Measurements from ENCODE around the gene PFKFB2.

Gene PFKFB2

DNA sequence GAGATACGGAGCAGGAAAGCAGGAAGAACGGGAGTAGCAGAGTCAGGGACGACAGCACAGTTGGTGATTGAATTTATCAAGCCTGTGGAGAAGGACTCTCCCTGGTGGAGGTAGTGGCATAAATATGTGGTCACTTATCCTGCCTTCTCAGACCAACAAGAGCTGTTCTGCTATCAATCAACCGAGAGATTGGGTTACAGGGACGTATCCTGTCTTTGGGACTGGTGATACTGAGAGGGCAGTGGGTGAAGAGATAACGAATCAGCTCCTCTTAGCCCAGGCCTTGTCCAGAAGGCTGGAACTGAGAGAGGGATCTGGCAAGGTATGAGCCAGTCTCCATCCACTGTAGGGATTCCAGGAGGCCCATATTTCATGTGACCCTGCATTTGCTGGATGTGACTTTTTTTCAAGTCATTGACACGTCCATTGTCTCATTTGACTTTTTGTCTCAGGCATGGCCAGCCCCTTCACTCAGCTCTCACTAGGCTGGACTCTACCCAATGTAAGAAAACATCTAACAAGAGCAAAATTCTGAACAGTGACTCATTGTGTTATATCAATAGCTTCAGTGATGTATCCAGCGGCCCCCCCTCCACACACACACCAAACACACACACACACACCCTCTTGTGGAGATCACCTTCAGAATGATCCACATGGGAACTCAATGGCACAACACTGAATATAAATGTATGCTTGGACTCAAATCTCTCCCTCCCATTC is 31.8 kb upstream of the PFKFB2 start:
- TF ChIP-seq, protein P1, sequence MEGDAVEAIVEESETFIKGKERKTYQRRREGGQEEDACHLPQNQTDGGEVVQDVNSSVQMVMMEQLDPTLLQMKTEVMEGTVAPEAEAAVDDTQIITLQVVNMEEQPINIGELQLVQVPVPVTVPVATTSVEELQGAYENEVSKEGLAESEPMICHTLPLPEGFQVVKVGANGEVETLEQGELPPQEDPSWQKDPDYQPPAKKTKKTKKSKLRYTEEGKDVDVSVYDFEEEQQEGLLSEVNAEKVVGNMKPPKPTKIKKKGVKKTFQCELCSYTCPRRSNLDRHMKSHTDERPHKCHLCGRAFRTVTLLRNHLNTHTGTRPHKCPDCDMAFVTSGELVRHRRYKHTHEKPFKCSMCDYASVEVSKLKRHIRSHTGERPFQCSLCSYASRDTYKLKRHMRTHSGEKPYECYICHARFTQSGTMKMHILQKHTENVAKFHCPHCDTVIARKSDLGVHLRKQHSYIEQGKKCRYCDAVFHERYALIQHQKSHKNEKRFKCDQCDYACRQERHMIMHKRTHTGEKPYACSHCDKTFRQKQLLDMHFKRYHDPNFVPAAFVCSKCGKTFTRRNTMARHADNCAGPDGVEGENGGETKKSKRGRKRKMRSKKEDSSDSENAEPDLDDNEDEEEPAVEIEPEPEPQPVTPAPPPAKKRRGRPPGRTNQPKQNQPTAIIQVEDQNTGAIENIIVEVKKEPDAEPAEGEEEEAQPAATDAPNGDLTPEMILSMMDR (IDR thresholded peaks at IDR 0.05; ENCODE audit: borderline replicate concordance, control extremely low read depth, extremely low read depth, insufficient read depth, missing control alignments) = no peak
- DNase-seq (ENCODE audit: low spot score) = no peak
- in situ Hi-C loops (cut with MboI; ENCODE audit: low sequenced_read_pairs, unreplicated experiment) = no loop called here

DNA sequence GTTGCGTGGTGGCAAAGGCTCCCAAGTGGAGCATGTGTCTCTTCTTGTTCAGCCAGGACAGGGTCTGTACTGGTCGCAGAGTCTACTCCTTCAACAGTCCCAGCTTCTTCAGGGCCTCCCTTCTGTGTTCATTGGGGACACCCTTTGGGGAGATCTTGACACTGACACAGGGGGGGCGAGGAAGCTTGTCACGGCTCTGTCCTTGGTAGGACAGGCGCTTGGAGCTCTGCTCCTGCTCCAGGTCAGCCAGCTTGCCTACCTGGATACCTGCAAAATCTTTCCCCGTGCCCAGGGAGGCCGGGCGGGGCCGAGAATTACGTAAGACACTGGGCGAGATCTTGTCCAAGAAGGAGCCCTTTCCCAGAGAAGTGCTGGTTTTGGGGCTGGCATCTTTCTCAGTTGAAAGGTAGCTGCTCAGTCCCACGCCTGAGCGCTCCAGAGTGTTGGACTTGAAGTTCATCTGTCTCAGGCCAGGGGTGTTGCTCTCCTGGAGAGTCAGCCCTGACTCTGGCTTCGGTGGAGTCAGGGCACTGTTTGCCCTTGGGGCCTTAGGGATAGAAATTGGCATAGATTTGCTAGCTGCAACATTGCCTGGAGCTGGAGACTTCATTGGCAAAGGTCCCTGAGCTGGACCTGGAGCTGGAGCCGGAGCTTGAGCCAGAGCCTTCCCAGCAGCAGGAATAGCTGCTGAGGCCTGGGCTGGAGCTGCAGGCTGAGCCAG is 31.0 kb upstream of the PFKFB2 start:
- in situ Hi-C loops (cut with MboI; ENCODE audit: low sequenced_read_pairs, unreplicated experiment) = no loop called here
- TF ChIP-seq, protein P1 (IDR thresholded peaks at IDR 0.05; ENCODE audit: borderline replicate concordance, control extremely low read depth, extremely low read depth, insufficient read depth, missing control alignments) = no peak
- DNase-seq (ENCODE audit: low spot score) = no peak

DNA sequence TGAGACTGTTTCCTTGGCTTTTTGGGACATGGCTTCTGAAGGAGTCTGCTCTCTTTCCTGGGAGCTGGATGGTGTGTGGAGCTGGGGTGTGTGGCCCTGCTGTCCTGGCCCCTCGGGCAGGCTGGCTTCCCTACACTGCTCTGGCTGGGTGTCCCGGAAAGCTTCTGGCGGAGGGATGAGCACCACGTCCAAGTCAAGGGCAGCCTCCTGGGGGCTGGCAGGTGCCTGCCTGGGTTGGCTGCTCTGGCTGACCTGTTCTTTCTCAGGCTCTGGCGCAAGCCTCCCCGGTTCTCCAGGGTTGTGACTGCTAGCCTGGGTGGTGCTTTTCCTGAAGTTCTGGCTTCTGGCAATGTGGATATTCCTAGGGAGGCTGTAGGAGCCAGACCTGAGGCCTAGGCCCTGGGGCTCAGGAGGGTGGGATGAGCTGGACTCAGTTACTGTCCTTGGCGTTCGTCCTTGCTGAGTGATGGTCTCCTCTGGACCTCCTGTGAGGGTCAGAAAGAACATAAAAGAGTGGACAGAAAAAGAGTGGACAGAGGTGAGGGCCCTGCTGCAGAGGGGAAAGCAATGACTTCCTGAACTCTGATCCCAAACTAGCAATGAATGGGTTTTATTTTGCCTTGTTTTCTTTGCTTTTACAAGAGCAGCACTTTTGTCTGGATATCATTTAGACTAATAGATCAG is 29.9 kb upstream of the PFKFB2 start:
- DNase-seq (ENCODE audit: low spot score) = no peak
- in situ Hi-C loops (cut with MboI; ENCODE audit: low sequenced_read_pairs, unreplicated experiment) = no loop called here
- TF ChIP-seq, protein P1 (IDR thresholded peaks at IDR 0.05; ENCODE audit: borderline replicate concordance, control extremely low read depth, extremely low read depth, insufficient read depth, missing control alignments) = no peak

DNA sequence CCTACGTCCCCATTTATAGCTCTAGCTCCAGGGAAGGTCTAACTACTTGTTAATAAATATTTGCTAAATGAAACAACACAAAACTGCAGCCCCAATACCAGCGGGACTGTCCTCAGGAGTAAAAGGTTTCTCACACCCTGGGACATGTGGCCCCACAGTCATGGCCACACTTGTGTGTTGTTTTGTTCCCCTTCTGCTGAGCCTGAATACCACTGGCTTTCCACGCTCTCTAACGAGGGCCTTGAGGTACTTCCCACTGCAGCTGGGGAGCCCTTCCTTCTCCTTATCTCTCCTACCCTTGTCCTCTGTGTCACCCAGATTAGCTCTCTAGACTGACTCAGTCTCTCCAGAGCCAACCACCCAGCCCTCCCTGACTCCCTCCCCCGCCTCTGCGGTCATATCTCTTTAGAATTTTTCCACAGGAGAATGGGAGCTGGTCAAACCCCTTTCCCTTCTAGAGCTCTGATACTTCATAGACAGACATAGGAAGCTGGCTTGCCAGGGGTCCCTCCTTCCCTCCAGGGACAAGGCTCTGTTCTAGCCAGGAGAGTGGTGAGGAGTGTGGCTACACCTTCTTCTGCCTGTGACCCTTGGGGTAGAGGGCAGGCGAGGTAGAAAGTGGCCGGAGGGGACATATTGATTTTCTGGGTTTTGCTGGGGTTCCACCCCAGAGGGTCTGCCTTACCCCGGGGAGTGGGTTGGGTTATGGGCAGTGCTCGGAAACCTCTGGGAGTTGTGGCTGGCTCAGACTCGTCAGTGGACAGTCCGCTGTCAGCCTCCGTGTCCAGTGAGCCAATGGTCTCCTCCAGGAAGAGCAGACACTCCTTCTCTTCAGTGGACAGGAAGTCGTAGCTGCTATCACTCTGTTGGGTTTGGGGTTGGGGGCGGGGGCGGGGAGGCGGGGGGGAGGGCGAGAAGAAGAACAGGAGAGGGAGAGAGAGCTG is 28.6 kb upstream of the PFKFB2 start:
- no peak for DNase-seq (ENCODE audit: low spot score)
- in situ Hi-C loops (cut with MboI; ENCODE audit: low sequenced_read_pairs, unreplicated experiment) = no loop called here
- TF ChIP-seq, protein P1 (IDR thresholded peaks at IDR 0.05; ENCODE audit: borderline replicate concordance, control extremely low read depth, extremely low read depth, insufficient read depth, missing control alignments) = no peak

DNA sequence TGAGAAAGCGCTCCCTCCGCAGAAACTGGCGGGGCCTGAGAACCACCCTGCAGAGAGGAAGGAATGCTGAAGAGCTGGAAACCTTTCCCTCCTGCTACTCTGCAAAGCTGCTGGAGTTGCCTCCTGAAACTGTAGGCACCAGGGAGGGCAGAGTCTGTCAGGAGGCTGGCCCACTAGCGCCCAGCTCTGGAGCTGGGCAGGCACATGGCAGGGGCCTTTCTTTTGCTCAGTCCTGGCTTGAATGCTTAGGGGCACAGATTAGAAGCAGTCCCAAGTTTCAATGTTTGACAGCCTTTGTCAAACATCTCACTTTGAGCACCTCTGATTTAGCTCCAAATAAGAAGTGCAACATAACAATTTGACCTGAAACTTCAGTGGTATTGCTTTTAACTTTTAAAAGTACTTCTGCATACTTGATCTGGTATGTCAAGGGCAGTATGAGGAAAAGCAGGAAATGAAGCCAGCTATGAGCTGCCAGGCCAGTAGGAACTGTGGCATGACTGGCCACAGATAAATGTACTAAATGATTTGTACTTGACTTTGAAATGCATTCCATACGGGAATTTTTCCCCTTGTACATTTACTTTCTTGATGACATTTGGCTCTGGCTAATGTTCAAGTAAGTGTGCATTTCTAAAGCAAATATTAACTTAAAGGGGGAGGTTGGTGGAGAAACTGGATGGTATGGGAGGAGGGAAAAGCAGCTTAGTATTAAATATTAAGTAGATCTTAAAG is 27.8 kb upstream of the PFKFB2 start:
- TF ChIP-seq, protein P1 (IDR thresholded peaks at IDR 0.05; ENCODE audit: borderline replicate concordance, control extremely low read depth, extremely low read depth, insufficient read depth, missing control alignments) = no peak
- no peak for DNase-seq (ENCODE audit: low spot score)
- in situ Hi-C loops (cut with MboI; ENCODE audit: low sequenced_read_pairs, unreplicated experiment) = no loop called here

Measured in GM13976 (cell line).